Testis (tissue), 3 donors: ENCODE results near the gene LAMA5. TPM values are rescaled to one million over a fixed set of nuclear protein-coding genes. Genes with fewer than 3 reads are reported as not detected.
A peak's percentile ranks its signal among the peaks of the same experiment; 100 is the strongest.

Experiments used
- DNase-seq: peaks from one replicate; pipeline ENCODE4 v3.0.0-alpha.2; 2019
- H3K27ac ChIP-seq, 2 donors: fragments of 200-600 bp; sonication (generic); one replicate each; pipeline ENCODE4 v1.5.1; 2019
- H3K27me3 ChIP-seq: fragments of 200-600 bp; sonication (generic); one replicate; pipeline ENCODE4 v1.5.1; 2019
- H3K36me3 ChIP-seq: fragments of 200-600 bp; sonication (generic); one replicate; pipeline ENCODE4 v1.5.1; 2017; ENCODE audit warnings: low read depth; ENCODE audit errors: missing control alignments
- H3K4me1 ChIP-seq: fragments of 200-600 bp; sonication (generic); one replicate; pipeline ENCODE4 v1.5.1; 2019
- H3K4me3 ChIP-seq, 2 donors: fragments of 200-600 bp; sonication (generic); one replicate each; pipeline ENCODE4 v1.5.1; 2017 to 2019
- H3K9me3 ChIP-seq: fragments of 200-600 bp; sonication (generic); one replicate; pipeline ENCODE4 v1.5.1; 2017
- CTCF ChIP-seq, 3 experiments: fragments of 450-650 bp in 2 of 3; fragments of 200-600 bp in 1 of 3; sonication (generic) in 1 of 3; IDR thresholded peaks; one replicate each; pipeline ENCODE4 v1.5.1; 2016 to 2019; ENCODE audit warnings: antibody characterized with exemption in 3 of 3, mild to moderate bottlenecking in 2 of 3, moderate library complexity in 1 of 3
- POLR2A ChIP-seq: fragments of 450-650 bp; IDR thresholded peaks from one replicate; pipeline ENCODE4 v1.6.1; 2017; ENCODE audit warnings: antibody characterized with exemption, mild to moderate bottlenecking, moderate library complexity
- WGBS, 2 donors: methylation state at CpG; one replicate each; pipeline ENCODE4 v1.1.5; 2018; 5-methylcytosine and 5-hydroxymethylcytosine counted together
- intact Hi-C: fragments of 100-400 bp; cut with DNase I; formaldehyde crosslinking; loops from one replicate; pipeline ENCODE4 v1.15.1; 2023; ENCODE audit warnings: low total_unique reads
- polyA plus RNA-seq: library from polyadenylated mRNA; stranded (reverse); fragments of 350-450 nt; fragmentation: Illumina TruSeq; extraction: RNeasy Lipid Tissue Mini Kit (QIAGEN cat#74804); gene quantifications from one replicate; pipeline ENCODE4 v1.2.3, GENCODE V29; 2014; ENCODE audit warnings: low read depth, low replicate concordance; ENCODE audit not compliant: insufficient read depth
- total RNA-seq, 2 donors: library from RNA; depleted of rRNA; stranded (reverse); fragments of >200 nt; gene quantifications; one replicate each; pipeline ENCODE4 v1.2.3, GENCODE V29; 2016

Gene LAMA5
- total and polyA plus RNA-seq, 3 donors from 2014 or later = 33.2 to 144 (median 121) TPM

- Histone ChIP-seq H3K27ac (no peak overlapping the region), H3K4me3 (no peak overlapping the region), H3K4me1 (peaks cover 19% of the 10 kb centered on the region), H3K27me3 (no peaks in the 10 kb centered on the region), H3K9me3 (no peaks in the 10 kb centered on the region), H3K36me3 (no peaks in the 10 kb centered on the region)
- TF ChIP-seq CTCF (IDR thresholded peaks at IDR 0.05) = no peak
- TF ChIP-seq POLR2A = no peak
- no peak for DNase-seq
- WGBS, 2 donors = 96 to 98% methylated on average over 7 of the region's 7 CpGs
- intact Hi-C loops = no loop called here
Observed at GRCh38 chr20:62282103-62282502, 85.0 kb downstream of the LAMA5 start.

- WGBS, 2 donors = 96% methylated on average over 31 of the region's 31 CpGs
- no peak for DNase-seq
Observed at GRCh38 chr20:62281161-62281933, 85.8 kb downstream of the LAMA5 start.

GRCh38 chr20:62280303-62280702 lies 86.8 kb downstream of the LAMA5 start:
- Histone ChIP-seq H3K27ac (no peak overlapping the region), H3K27me3 (no peaks in the 10 kb centered on the region), H3K36me3 (no peaks in the 10 kb centered on the region), H3K9me3 (no peaks in the 10 kb centered on the region), H3K4me1 (peaks cover 19% of the 10 kb centered on the region), H3K4me3 (no peak overlapping the region)
- TF ChIP-seq POLR2A (no peak), CTCF (IDR thresholded peaks at IDR 0.05) (no peak)
- intact Hi-C loops = no loop called here
- WGBS, 2 donors = 89 to 91% methylated on average over 4 of the region's 4 CpGs
- DNase-seq = no peak

More at GRCh38 chr20:62281161-62281933, 85.8 kb downstream of the LAMA5 start:
- Histone ChIP-seq H3K4me1 (peaks cover 26% of the 10 kb centered on the region), H3K4me3 (no peak overlapping the region), H3K27ac (no peak overlapping the region), H3K36me3 (no peaks in the 10 kb centered on the region), H3K27me3 (no peaks in the 10 kb centered on the region), H3K9me3 (no peaks in the 10 kb centered on the region)
- intact Hi-C loops = no loop called here
- TF ChIP-seq CTCF (IDR thresholded peaks at IDR 0.05) (no peak), POLR2A (no peak)

- TF ChIP-seq CTCF (IDR thresholded peaks at IDR 0.05) (no peak), POLR2A (no peak)
- Histone ChIP-seq H3K36me3 (no peaks in the 10 kb centered on the region), H3K4me3 (no peak overlapping the region), H3K27ac (no peak overlapping the region), H3K9me3 (no peaks in the 10 kb centered on the region), H3K27me3 (no peaks in the 10 kb centered on the region), H3K4me1 (peaks cover 21% of the 10 kb centered on the region)
- DNase-seq = no peak
- intact Hi-C loops = no loop called here
- 79 to 83% methylated on average over 13 of the region's 13 CpGs for WGBS, 2 donors
Observed at GRCh38 chr20:62277253-62277652, 89.9 kb downstream of the LAMA5 start.

GRCh38 chr20:62276439-62276838 lies 90.7 kb downstream of the LAMA5 start:
- Histone ChIP-seq H3K4me1 (peaks cover 21% of the 10 kb centered on the region), H3K27ac (no peak overlapping the region), H3K9me3 (no peaks in the 10 kb centered on the region), H3K36me3 (no peaks in the 10 kb centered on the region), H3K27me3 (no peaks in the 10 kb centered on the region), H3K4me3 (no peak overlapping the region)
- 75 to 88% methylated on average over 6 of the region's 6 CpGs for whole genome bisulfite sequencing, 2 donors
- intact Hi-C loops = no loop called here
- DNase-seq = peak; percentile 51
- TF ChIP-seq CTCF (IDR thresholded peaks at IDR 0.05) = no peak
- no peak for TF ChIP-seq POLR2A
